GM13977 (cell line): ENCODE data around the gene PAPPA.

ENCODE experiments used
- DNase-seq: peaks from one replicate; pipeline ENCODE4 v3.0.0; 2012; ENCODE audit warnings: low spot score
- in situ Hi-C: fragments of 300-500 bp; cut with MboI; formaldehyde crosslinking; loops from one replicate; pipeline ENCODE4 v1.12.0; 2022; ENCODE audit warnings: low sequenced_read_pairs, low pct_unique_long_range_greater_than_20kb, mixed read lengths, inconsistent platforms; ENCODE audit not compliant: unreplicated experiment
- TF ChIP-seq, protein P1 (sequence below): IDR thresholded peaks from 2 replicates; pipeline ENCODE4 v1.5.1; 2012; ENCODE audit warnings: mild to moderate bottlenecking, control low read depth; ENCODE audit not compliant: insufficient read depth; ENCODE audit errors: extremely low read depth, missing control alignments

PAPPA gene

DNA sequence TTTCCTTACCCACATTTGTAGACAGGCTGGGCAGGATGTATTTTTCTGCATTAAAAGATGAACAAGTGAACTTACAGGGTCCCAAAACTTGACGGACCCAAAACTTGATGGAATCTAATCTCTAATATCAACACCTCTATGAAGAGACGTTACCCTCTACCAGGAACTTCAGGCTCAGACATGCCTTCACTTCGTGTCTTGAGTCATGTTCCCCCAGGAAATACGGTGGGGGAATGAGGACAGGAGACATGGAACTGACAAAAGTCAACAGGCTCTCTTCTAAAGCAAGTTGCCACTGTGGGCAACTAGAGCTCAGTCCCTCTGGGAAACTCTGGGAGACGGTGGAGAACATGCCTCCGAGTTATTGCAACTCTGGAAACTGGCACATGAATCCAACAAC lies 196.1 kb downstream of the PAPPA start:
- in situ Hi-C loops = no loop called here
- TF ChIP-seq, protein P1, sequence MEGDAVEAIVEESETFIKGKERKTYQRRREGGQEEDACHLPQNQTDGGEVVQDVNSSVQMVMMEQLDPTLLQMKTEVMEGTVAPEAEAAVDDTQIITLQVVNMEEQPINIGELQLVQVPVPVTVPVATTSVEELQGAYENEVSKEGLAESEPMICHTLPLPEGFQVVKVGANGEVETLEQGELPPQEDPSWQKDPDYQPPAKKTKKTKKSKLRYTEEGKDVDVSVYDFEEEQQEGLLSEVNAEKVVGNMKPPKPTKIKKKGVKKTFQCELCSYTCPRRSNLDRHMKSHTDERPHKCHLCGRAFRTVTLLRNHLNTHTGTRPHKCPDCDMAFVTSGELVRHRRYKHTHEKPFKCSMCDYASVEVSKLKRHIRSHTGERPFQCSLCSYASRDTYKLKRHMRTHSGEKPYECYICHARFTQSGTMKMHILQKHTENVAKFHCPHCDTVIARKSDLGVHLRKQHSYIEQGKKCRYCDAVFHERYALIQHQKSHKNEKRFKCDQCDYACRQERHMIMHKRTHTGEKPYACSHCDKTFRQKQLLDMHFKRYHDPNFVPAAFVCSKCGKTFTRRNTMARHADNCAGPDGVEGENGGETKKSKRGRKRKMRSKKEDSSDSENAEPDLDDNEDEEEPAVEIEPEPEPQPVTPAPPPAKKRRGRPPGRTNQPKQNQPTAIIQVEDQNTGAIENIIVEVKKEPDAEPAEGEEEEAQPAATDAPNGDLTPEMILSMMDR = no peak
- DNase-seq = no peak

DNA sequence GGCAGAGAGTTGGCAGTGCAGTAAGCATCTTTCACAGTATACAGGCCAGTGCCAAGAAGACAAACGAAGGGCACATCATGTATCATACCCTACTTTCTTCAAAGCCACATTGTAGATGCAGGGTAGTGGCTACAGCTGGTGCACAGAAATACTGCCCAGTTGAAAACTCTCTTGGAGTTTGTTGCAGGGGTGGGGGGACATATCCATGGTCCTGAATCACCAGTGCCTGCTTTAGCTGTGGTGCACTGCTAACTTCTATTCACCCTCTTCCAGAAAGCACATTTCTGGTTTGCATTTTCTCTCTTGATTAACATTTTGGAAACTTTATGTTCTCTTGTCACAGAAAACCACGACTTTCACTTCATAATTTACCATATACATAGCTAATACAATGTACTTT lies 196.6 kb downstream of the PAPPA start:
- TF ChIP-seq, protein P1 = no peak
- no peak for DNase-seq
- in situ Hi-C loops = no loop called here

DNA sequence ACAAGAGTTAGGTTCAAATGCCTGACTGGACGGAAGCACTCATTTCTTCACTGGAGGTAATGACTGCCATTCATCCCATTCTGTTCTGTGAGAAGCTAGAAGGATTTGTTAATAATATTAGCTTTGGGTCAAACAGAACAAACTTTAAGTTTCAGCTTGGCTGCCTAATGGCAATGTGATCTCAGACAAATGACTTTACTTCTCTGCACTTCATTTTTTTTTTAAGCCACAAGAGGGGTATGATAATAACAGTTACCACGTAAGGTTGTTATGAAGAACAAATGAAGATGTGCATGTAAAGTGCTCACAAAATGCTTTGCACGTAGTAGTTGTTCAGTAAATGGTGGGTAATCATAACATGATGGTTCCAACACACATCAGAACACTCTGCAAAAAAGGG lies 199.4 kb downstream of the PAPPA start:
- TF ChIP-seq, protein P1 = no peak
- in situ Hi-C loops = no loop called here
- DNase-seq = no peak

DNA sequence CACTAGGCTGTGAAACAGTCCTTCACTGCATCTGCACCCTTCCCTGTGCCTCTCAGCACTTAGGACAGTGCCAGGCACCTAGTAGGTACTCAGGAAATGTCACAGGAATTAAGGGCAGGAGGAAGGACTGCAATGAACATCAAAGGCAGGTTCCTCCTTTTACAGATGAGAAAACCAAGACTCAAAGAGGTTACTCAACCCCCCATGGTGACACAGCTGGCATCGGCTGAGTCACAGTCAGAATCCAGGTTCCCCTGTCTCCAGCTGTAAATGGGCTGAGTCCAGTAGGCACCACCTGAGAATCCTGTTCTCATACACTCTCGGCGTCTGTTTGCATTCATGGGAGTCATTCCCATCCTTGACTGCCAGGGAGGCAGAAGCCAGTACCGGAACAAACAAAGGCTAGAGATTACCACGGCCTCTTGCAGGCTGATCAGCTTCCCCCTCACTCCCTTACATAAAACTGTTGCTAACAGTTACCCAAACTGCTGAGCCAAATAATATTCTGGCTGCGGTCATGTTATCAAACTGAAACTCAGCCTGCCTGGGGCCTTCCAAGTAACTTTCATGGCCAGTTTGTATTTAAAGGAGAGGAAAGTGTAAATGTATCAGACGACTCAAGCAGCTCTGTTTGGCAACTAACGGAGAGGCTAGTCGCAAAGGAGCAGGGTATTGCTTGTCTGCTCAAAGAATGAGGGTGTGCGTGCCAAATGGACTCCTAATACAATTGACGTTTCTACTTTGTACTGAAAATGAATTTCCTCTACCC lies 201.7 kb downstream of the PAPPA start:
- in situ Hi-C loops = no loop called here
- DNase-seq = no peak
- TF ChIP-seq, protein P1 = no peak

DNA sequence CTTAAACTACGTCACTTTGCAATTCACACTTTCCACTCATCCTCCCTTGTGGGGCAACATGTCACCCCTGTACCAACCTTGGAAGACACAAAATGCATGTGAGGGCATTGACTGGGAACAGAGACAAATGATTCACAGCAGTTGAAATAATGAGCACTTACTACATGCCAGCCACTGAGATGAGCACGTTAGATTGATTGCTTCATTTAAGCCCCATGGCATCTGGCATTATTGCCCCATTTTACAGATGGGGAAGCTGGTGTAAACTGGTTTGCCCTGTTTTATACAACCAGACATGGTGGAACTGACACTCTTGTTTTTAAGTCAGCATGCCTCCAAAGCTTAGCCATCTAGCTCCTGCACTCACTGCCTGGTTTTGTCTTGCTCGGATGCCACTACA lies 204.7 kb downstream of the PAPPA start:
- in situ Hi-C loops = no loop called here
- TF ChIP-seq, protein P1 = no peak
- no peak for DNase-seq

DNA sequence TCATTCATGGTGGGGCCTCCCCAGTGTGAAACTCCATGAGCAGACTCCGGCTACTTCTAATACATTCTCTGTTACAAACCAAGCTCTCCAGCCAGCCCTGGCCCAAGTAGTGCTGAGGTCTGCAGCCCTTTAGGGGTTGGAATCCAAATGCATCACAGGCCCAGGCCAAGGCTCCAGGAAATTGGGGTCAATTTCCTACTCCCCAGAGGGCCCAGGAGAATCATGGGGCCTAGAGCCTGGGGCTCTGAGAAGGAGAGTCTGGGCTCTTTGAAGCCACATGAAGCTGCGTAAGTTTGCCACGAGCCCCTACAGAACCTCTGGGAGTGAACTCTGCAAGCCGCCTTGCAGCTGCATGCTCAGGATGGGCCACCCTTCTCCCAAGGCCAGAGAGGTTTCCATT lies 206.4 kb downstream of the PAPPA start:
- TF ChIP-seq, protein P1 = no peak
- in situ Hi-C loops = no loop called here

DNA sequence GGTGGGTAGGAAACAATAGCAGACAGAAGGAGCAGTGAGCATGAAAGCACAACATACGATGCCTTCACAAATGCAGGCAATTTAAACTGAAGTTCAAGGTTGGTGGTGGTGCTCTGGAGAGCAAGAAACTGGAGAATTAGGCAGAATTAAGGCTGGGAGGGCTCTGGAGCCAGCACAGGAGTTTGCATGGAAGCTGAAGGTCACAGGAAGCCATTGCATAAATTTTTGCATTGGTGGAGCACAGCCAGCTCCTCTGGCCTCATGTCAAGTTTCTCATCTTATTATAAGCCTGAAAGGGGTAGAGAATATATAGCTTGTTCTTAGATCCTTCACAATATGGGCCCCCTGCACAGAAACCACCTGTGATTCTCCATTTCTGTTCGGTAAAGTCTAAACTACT lies 207.4 kb downstream of the PAPPA start:
- in situ Hi-C loops = no loop called here
- TF ChIP-seq, protein P1 = no peak
- no peak for DNase-seq

More for the DNA sequence above, 206.4 kb downstream of the PAPPA start:
- no peak for DNase-seq
